Measurements from ENCODE around the gene GPR132. TPM values are rescaled to one million over a fixed set of nuclear protein-coding genes. Genes with fewer than 3 reads are reported as not detected.
A peak's percentile ranks its signal among the peaks of the same experiment; 100 is the strongest.

The GPR132 gene
- polyA plus RNA-seq, 2 of the 4 experiments (the other 2 are of a cell fraction), result 0.18 to 0.19 TPM

DNA sequence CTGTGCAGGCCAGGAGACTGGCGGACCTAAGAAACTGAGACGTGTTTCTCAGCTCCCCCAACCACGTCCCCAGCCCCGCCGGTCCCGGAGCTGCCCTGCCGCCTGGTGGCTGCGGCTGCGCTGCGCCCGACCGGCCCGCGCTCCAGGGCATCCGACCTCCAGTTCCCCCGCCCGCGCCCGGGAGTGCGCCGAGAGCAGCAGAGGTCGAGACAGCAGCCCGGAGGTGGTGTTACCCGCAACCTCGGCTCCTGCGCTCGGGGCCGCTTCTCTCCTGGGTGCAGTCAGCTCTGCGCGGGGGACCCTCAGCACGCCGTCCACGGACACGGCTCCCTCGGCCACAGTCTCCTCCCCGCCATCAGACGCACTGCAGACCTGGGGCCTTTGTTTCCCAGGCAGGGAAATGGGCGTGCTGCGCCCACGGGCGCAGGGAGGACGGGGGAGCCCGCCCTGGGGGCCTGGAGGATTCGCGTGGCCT, 21.6 kb upstream of the GPR132 start:
- peak overlapping the region; percentile 98 to 100 for H3K27ac ChIP-seq
- H3K4me3 ChIP-seq, result peak overlapping the region; percentile 68
- peaks cover 52% of the 10 kb centered on the region for H3K4me1 ChIP-seq
- no peaks in the 10 kb centered on the region for H3K9me3 ChIP-seq
- no peak for FAIRE-seq
- CTCF ChIA-PET, result interaction anchor here (1.0 to 9.1 kb wide), 24 partner anchors 9 to 266 kb away, joined by 3 to 132 read pairs (median 5); partner anchors contain the start of genes BTBD6, GPR132 and JAG2
- POLR2A ChIA-PET, result interaction anchor here (0.6 to 2.4 kb wide), 15 partner anchors 10 to 214 kb away, joined by 3 to 19 read pairs (median 4); partner anchors contain the start of genes CDCA4, CLBA1, JAG2 and NUDT14
- DNase-seq (ENCODE audit: low read depth in 1 of 2, low spot score in 1 of 2), result peak; percentile 63 to 85
- under 1% methylated on average over 17 of the region's 45 CpGs for WGBS (ENCODE audit: missing lambda C conversion rate)
- ATAC-seq, result peak; percentile 20 to 47
- H3K4me2 ChIP-seq, result peak overlapping the region; percentile 98
- TF ChIP-seq JUNB (IDR thresholded peaks at IDR 0.05), result no peak
- peak; percentile 59; the same call in 1 of the 2 replicates for TF ChIP-seq HMGXB4 (CRISPR knock-in tag; IDR thresholded peaks at IDR 0.05; ENCODE audit: borderline replicate concordance)
- TF ChIP-seq CHD4 (IDR thresholded peaks at IDR 0.05; ENCODE audit: borderline replicate concordance), result peak; percentile 77; the same call in 1 of the 2 replicates
- TF ChIP-seq REST (IDR thresholded peaks at IDR 0.05), result no peak
- TF ChIP-seq ZSCAN20 (CRISPR knock-in tag; IDR thresholded peaks at IDR 0.05), result no peak
- no peak for TF ChIP-seq RFX5 (IDR thresholded peaks at IDR 0.05)
- no peak for TF ChIP-seq POLR2AphosphoS2 (conservative IDR thresholded peaks at IDR 0.05; ENCODE audit: low read length)
- peak; percentile 88; the same call in 1 of the 2 replicates for TF ChIP-seq RNF2 (IDR thresholded peaks at IDR 0.05; ENCODE audit: borderline replicate concordance, low read depth)
- TF ChIP-seq BHLHE40 (IDR thresholded peaks at IDR 0.05; ENCODE audit: low read depth, low read length), result no peak
- TF ChIP-seq KDM1A (IDR thresholded peaks at IDR 0.05; ENCODE audit: low read depth), result peak; percentile 93; the same call in 1 of the 2 replicates
- TF ChIP-seq HOXB5 (CRISPR knock-in tag; IDR thresholded peaks at IDR 0.05), result peak; percentile 14; the same call in 1 of the 2 replicates
- TF ChIP-seq CHD2 (IDR thresholded peaks at IDR 0.05; ENCODE audit: low read length, partially characterized antibody), result no peak
- TF ChIP-seq EP300 (IDR thresholded peaks at IDR 0.05), result no peak
- TF ChIP-seq SMC3 (IDR thresholded peaks at IDR 0.05), result peak; percentile 65
- no peak for TF ChIP-seq FOXS1 (CRISPR knock-in tag; IDR thresholded peaks at IDR 0.05)
- TF ChIP-seq POLR2A (IDR thresholded peaks at IDR 0.05; ENCODE audit: low read length), result peak; percentile 40
- TF ChIP-seq RARB (CRISPR knock-in tag; IDR thresholded peaks at IDR 0.05), result 0 out of 2 replicates have a peak, but pooled peaks have one; percentile 43
- TF ChIP-seq USF2 (IDR thresholded peaks at IDR 0.05), result no peak
- TF ChIP-seq, protein P1, sequence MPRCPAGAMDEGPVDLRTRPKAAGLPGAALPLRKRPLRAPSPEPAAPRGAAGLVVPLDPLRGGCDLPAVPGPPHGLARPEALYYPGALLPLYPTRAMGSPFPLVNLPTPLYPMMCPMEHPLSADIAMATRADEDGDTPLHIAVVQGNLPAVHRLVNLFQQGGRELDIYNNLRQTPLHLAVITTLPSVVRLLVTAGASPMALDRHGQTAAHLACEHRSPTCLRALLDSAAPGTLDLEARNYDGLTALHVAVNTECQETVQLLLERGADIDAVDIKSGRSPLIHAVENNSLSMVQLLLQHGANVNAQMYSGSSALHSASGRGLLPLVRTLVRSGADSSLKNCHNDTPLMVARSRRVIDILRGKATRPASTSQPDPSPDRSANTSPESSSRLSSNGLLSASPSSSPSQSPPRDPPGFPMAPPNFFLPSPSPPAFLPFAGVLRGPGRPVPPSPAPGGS (IDR thresholded peaks at IDR 0.05), result no peak
- TF ChIP-seq CBX2 (IDR thresholded peaks at IDR 0.05; ENCODE audit: borderline replicate concordance, low read depth), result no peak
- 0 out of 2 replicates have a peak, but pooled peaks have one; percentile 30 for TF ChIP-seq PHF8 (IDR thresholded peaks at IDR 0.05; ENCODE audit: borderline replicate concordance, low read depth)
- peak; percentile 80; the same call in 1 of the 2 replicates for TF ChIP-seq FOSB (CRISPR knock-in tag; IDR thresholded peaks at IDR 0.05)
- TF ChIP-seq NFE2L2 (conservative IDR thresholded peaks at IDR 0.05; ENCODE audit: low read length), result no peak
- no peak for TF ChIP-seq E2F6 (IDR thresholded peaks at IDR 0.05; ENCODE audit: borderline replicate concordance, low read depth)
- TF ChIP-seq PBX3 (IDR thresholded peaks at IDR 0.05), result peak; percentile 73
- TF ChIP-seq MYC (IDR thresholded peaks at IDR 0.05; ENCODE audit: borderline replicate concordance, low read length), result peak; percentile 45; the same call in 1 of the 2 replicates
- no peak for TF ChIP-seq FOSL2 (IDR thresholded peaks at IDR 0.05)
- TF ChIP-seq FOSL2 (CRISPR knock-in tag; IDR thresholded peaks at IDR 0.05), result no peak
- no peak for TF ChIP-seq HOXB13 (CRISPR knock-in tag; IDR thresholded peaks at IDR 0.05; ENCODE audit: low read depth)
- no peak for TF ChIP-seq MAFK (IDR thresholded peaks at IDR 0.05; ENCODE audit: partially characterized antibody)
- peak; percentile 76 for TF ChIP-seq HDAC2 (IDR thresholded peaks at IDR 0.05)
- no peak for TF ChIP-seq EHF (CRISPR knock-in tag; IDR thresholded peaks at IDR 0.05)
- TF ChIP-seq JUN (IDR thresholded peaks at IDR 0.05), result peak in 1 of 2 experiments; percentile 18; a peak in 2 of 5 replicates

Data from A549 (cell line).